NCI-H510A (cell line): ENCODE measurements around the gene SELENOI.

Experiments used
- DNase-seq: peaks from one replicate; lab custom pipeline; 2025; lab: John Stamatoyannopoulos, UW

Gene SELENOI

GRCh38 chr2:26412091-26412673 lies 66.2 kb downstream of the SELENOI start:
- DNase-seq, result no peak

- no peak for DNase-seq
Observed at GRCh38 chr2:26414311-26414710, 68.4 kb downstream of the SELENOI start.

- no peak for DNase-seq
Observed at GRCh38 chr2:26421961-26422360, 76.0 kb downstream of the SELENOI start.

GRCh38 chr2:26422947-26423629 lies 77.1 kb downstream of the SELENOI start:
- DNase-seq, result no peak

GRCh38 chr2:26423750-26424149 lies 77.8 kb downstream of the SELENOI start:
- no peak for DNase-seq

- DNase-seq, result no peak
Observed at GRCh38 chr2:26424221-26424620, 78.3 kb downstream of the SELENOI start.

- no peak for DNase-seq
Observed at GRCh38 chr2:26428846-26429245, 82.9 kb downstream of the SELENOI start.

GRCh38 chr2:26429779-26430578 lies 84.0 kb downstream of the SELENOI start:
- DNase-seq, result peak; percentile 55

GRCh38 chr2:26430826-26431225 lies 84.9 kb downstream of the SELENOI start:
- DNase-seq, result no peak

GRCh38 chr2:26432363-26432762 lies 86.4 kb downstream of the SELENOI start:
- DNase-seq, result no peak

GRCh38 chr2:26432859-26433258 lies 86.9 kb downstream of the SELENOI start:
- no peak for DNase-seq

GRCh38 chr2:26435106-26435505 lies 89.2 kb downstream of the SELENOI start:
- DNase-seq, result no peak

- DNase-seq, result no peak
Observed at GRCh38 chr2:26438526-26438925, 92.6 kb downstream of the SELENOI start.

- no peak for DNase-seq
Observed at GRCh38 chr2:26438926-26439325, 93.0 kb downstream of the SELENOI start.

- DNase-seq, result no peak
Observed at GRCh38 chr2:26442301-26442700, 96.4 kb downstream of the SELENOI start.

GRCh38 chr2:26442707-26443106 lies 96.8 kb downstream of the SELENOI start:
- no peak for DNase-seq

- no peak for DNase-seq
Observed at GRCh38 chr2:26444236-26444635, 98.3 kb downstream of the SELENOI start.
